Spinal cord (tissue), 10 donors: ENCODE data around the gene EFNA1. TPM values are rescaled to one million over a fixed set of nuclear protein-coding genes. Genes with fewer than 3 reads are reported as not detected.
"Not testable (repeated sequence)": the region's sequence is repeated elsewhere in the genome, so short reads cannot be mapped to it uniquely, and the experiment has no call there.

ENCODE experiments used
- DNase-seq, 6 donors: peaks; one replicate each; pipeline versions ENCODE4 v3.0.0 to v3.0.0-alpha.2; 2013 to 2015; ENCODE audit warnings: low spot score in 6 of 6, low read depth in 4 of 6
- H3K27ac ChIP-seq: one replicate; pipeline ENCODE4 v1.5.1; 2013; ENCODE audit warnings: low read depth, low read length, control low read depth
- H3K27me3 ChIP-seq: one replicate; pipeline ENCODE4 v1.6.1; 2013; ENCODE audit warnings: low read length; ENCODE audit not compliant: control insufficient read depth, insufficient read depth
- H3K36me3 ChIP-seq: one replicate; pipeline ENCODE4 v1.6.1; 2013; ENCODE audit warnings: low read length; ENCODE audit not compliant: control insufficient read depth, insufficient read depth
- H3K4me1 ChIP-seq: one replicate; pipeline ENCODE4 v1.6.1; 2013; ENCODE audit warnings: low read length; ENCODE audit not compliant: control insufficient read depth, insufficient read depth
- H3K4me3 ChIP-seq: one replicate; pipeline ENCODE4 v1.5.1; 2013; ENCODE audit warnings: low read depth, low read length, control low read depth
- H3K9me3 ChIP-seq: one replicate; pipeline ENCODE4 v1.6.1; 2013; ENCODE audit warnings: low read length; ENCODE audit not compliant: control insufficient read depth, insufficient read depth
- WGBS: methylation state at CpG from one replicate; pipeline ENCODE4 v1.1.5; 2013; ENCODE audit warnings: missing lambda C conversion rate; ENCODE audit not compliant: insufficient coverage; 5-methylcytosine and 5-hydroxymethylcytosine counted together
- polyA plus RNA-seq, 2 donors: library from polyadenylated mRNA; unstranded; fragments of 120-200 nt; gene quantifications; one replicate each; pipeline ENCODE4 v1.2.1, GENCODE V29; 2013; ENCODE audit not compliant: insufficient read length in 2 of 2
- total RNA-seq, 2 donors: library from RNA; depleted of rRNA in 1 of 2; stranded (reverse); fragments of 120-200 nt in 1 of 2; fragments of >200 nt in 1 of 2; gene quantifications; one replicate each; pipeline versions ENCODE4 v1.2.3 to v1.2.4, GENCODE V29; 2013 to 2014
- donor health status: healthy.

The EFNA1 gene
- total and polyA plus RNA-seq, 4 donors, result 14.8 to 27.8 (median 20.6) TPM

GRCh38 chr1:155108296-155108695 lies 19.4 kb upstream of the EFNA1 start:
- WGBS, result 90% methylated on average over 5 of the region's 5 CpGs

GRCh38 chr1:155110381-155110780 lies 17.3 kb upstream of the EFNA1 start:
- no peak overlapping the region for H3K27ac ChIP-seq
- WGBS, result 75% methylated on average over 3 of the region's 8 CpGs

More at GRCh38 chr1:155108296-155108695, 19.4 kb upstream of the EFNA1 start:
- DNase-seq, result no peak
- Histone ChIP-seq H3K4me3 (no peak overlapping the region), H3K9me3 (no peaks in the 10 kb centered on the region), H3K36me3 (no peaks in the 10 kb centered on the region), H3K4me1 (no peaks in the 10 kb centered on the region), H3K27ac (no peak overlapping the region), H3K27me3 (no peaks in the 10 kb centered on the region)

GRCh38 chr1:155110826-155111225 lies 16.9 kb upstream of the EFNA1 start:
- H3K27ac ChIP-seq, result no peak overlapping the region
- DNase-seq, result no peak
- no peaks in the 10 kb centered on the region for H3K4me1 ChIP-seq
- no peaks in the 10 kb centered on the region for H3K9me3 ChIP-seq
- H3K36me3 ChIP-seq, result no peaks in the 10 kb centered on the region
- H3K4me3 ChIP-seq, result no peak overlapping the region
- H3K27me3 ChIP-seq, result no peaks in the 10 kb centered on the region
- WGBS, result 61% methylated on average over 7 of the region's 8 CpGs

More at GRCh38 chr1:155110381-155110780, 17.3 kb upstream of the EFNA1 start:
- Histone ChIP-seq H3K9me3 (no peaks in the 10 kb centered on the region), H3K4me1 (no peaks in the 10 kb centered on the region), H3K4me3 (no peak overlapping the region), H3K36me3 (no peaks in the 10 kb centered on the region), H3K27me3 (no peaks in the 10 kb centered on the region)
- no peak for DNase-seq

GRCh38 chr1:155113450-155113980 lies 14.2 kb upstream of the EFNA1 start:
- no CpG with 5 or more reads among the region's 5 CpGs for WGBS
- Histone ChIP-seq H3K4me1 (no peaks in the 10 kb centered on the region), H3K9me3 (no peaks in the 10 kb centered on the region), H3K36me3 (no peaks in the 10 kb centered on the region), H3K4me3 (no peak overlapping the region), H3K27me3 (no peaks in the 10 kb centered on the region), H3K27ac (no peak overlapping the region)
- DNase-seq, result no peak

GRCh38 chr1:155116113-155116764 lies 11.4 kb upstream of the EFNA1 start:
- no peak for DNase-seq
- Histone ChIP-seq H3K4me3 (no peak overlapping the region), H3K27ac (no peak overlapping the region), H3K4me1 (no peaks in the 10 kb centered on the region), H3K27me3 (peaks cover 5% of the 10 kb centered on the region), H3K9me3 (no peaks in the 10 kb centered on the region), H3K36me3 (no peaks in the 10 kb centered on the region)
- 70% methylated on average over 5 of the region's 5 CpGs for WGBS

- 65% methylated on average over 4 of the region's 4 CpGs for WGBS
- no peaks in the 10 kb centered on the region for H3K36me3 ChIP-seq
- H3K27ac ChIP-seq, result no peak overlapping the region
- peaks cover 6% of the 10 kb centered on the region for H3K27me3 ChIP-seq
- no peaks in the 10 kb centered on the region for H3K4me1 ChIP-seq
- H3K4me3 ChIP-seq, result no peak overlapping the region
- no peak for DNase-seq
- no peaks in the 10 kb centered on the region for H3K9me3 ChIP-seq
These were observed 10.1 kb upstream of the EFNA1 start for GRCh38 chr1:155117610-155118009.

GRCh38 chr1:155118090-155118489 lies 9.6 kb upstream of the EFNA1 start:
- H3K36me3 ChIP-seq, H3K27ac ChIP-seq, H3K9me3 ChIP-seq, DNase-seq, H3K4me1 ChIP-seq, H3K27me3 ChIP-seq, H3K4me3 ChIP-seq: not testable (repeated sequence)
- 95% methylated on average over 4 of the region's 7 CpGs for WGBS

GRCh38 chr1:155120253-155120652 lies 7.4 kb upstream of the EFNA1 start:
- no peak overlapping the region for H3K4me3 ChIP-seq
- DNase-seq, result no peak
- H3K4me1 ChIP-seq, result peaks cover 9% of the 10 kb centered on the region
- H3K27ac ChIP-seq, result no peak overlapping the region
- no peaks in the 10 kb centered on the region for H3K9me3 ChIP-seq
- H3K27me3 ChIP-seq, result peaks cover 18% of the 10 kb centered on the region
- WGBS, result 50% methylated on average over 5 of the region's 6 CpGs
- H3K36me3 ChIP-seq, result no peaks in the 10 kb centered on the region

- Histone ChIP-seq H3K4me1 (peaks cover 19% of the 10 kb centered on the region), H3K9me3 (no peaks in the 10 kb centered on the region), H3K36me3 (no peaks in the 10 kb centered on the region), H3K4me3 (no peak overlapping the region), H3K27me3 (peaks cover 28% of the 10 kb centered on the region), H3K27ac (no peak overlapping the region)
- 91% methylated on average over 2 of the region's 2 CpGs for WGBS
- DNase-seq, result no peak
These were observed 6.4 kb upstream of the EFNA1 start for GRCh38 chr1:155121249-155121648.

GRCh38 chr1:155122308-155122707 lies 5.4 kb upstream of the EFNA1 start:
- DNase-seq, result no peak
- Histone ChIP-seq H3K4me3 (no peak overlapping the region), H3K4me1 (peaks cover 30% of the 10 kb centered on the region), H3K36me3 (no peaks in the 10 kb centered on the region), H3K9me3 (no peaks in the 10 kb centered on the region), H3K27ac (no peak overlapping the region), H3K27me3 (peaks cover 38% of the 10 kb centered on the region)
- no CpG with 5 or more reads among the region's 2 CpGs for WGBS
